HT-29 (cell line): Measurements from ENCODE around the gene CLEC18C. TPM values are rescaled to one million over a fixed set of nuclear protein-coding genes. Genes with fewer than 3 reads are reported as not detected.
"Not testable (repeated sequence)": the region's sequence is repeated elsewhere in the genome, so short reads cannot be mapped to it uniquely, and the experiment has no call there.

Experiments
- DNase-seq: peaks from one replicate; pipeline ENCODE4 v3.0.0-alpha.2; 2015; ENCODE audit warnings: low spot score
- total RNA-seq: library from RNA; depleted of rRNA; stranded (reverse); fragments of >200 nt; shearing (Covaris generic); gene quantifications from 2 replicates; pipeline ENCODE4 v1.2.3, GENCODE V29; 2014

The CLEC18C gene
- total RNA-seq, 1 experiment from 2014 or later, result 0.33 TPM

- DNase-seq, result no peak
These were observed 13.9 kb upstream of the CLEC18C start for GRCh38 chr16:70159355-70160348.

GRCh38 chr16:70160388-70160787 is 13.2 kb upstream of the CLEC18C start:
- DNase-seq, result no peak

- DNase-seq, result no peak
These were observed 12.8 kb upstream of the CLEC18C start for GRCh38 chr16:70160821-70161220.

GRCh38 chr16:70161350-70161749 is 12.2 kb upstream of the CLEC18C start:
- no peak for DNase-seq

GRCh38 chr16:70162041-70162451 is 11.5 kb upstream of the CLEC18C start:
- peak; percentile 80 for DNase-seq

GRCh38 chr16:70163596-70163995 is 10.0 kb upstream of the CLEC18C start:
- no peak for DNase-seq

- DNase-seq, result not testable (repeated sequence)
These were observed 6.9 kb upstream of the CLEC18C start for GRCh38 chr16:70166688-70167087.

GRCh38 chr16:70173916-70174315 is 329 bp downstream of the CLEC18C start:
- DNase-seq, result not testable (repeated sequence)

- DNase-seq, result not testable (repeated sequence)
These were observed 873 bp downstream of the CLEC18C start for GRCh38 chr16:70174387-70174932.

- DNase-seq, result not testable (repeated sequence)
These were observed 14.4 kb downstream of the CLEC18C start for GRCh38 chr16:70187858-70188607.

- not testable (repeated sequence) for DNase-seq
These were observed 15.0 kb downstream of the CLEC18C start for GRCh38 chr16:70188608-70188915.

- DNase-seq, result not testable (repeated sequence)
These were observed 17.0 kb downstream of the CLEC18C start for GRCh38 chr16:70190574-70190973.

GRCh38 chr16:70196683-70197300 is 23.2 kb downstream of the CLEC18C start:
- DNase-seq, result not testable (repeated sequence)

GRCh38 chr16:70197611-70198010 is 24.0 kb downstream of the CLEC18C start:
- not testable (repeated sequence) for DNase-seq

- DNase-seq, result not testable (repeated sequence)
These were observed 24.6 kb downstream of the CLEC18C start for GRCh38 chr16:70198230-70198629.

- DNase-seq, result not testable (repeated sequence)
These were observed 25.1 kb downstream of the CLEC18C start for GRCh38 chr16:70198666-70199065.

- DNase-seq, result not testable (repeated sequence)
These were observed 25.6 kb downstream of the CLEC18C start for GRCh38 chr16:70199170-70199569.

- not testable (repeated sequence) for DNase-seq
These were observed 26.5 kb downstream of the CLEC18C start for GRCh38 chr16:70200063-70200462.

- not testable (repeated sequence) for DNase-seq
These were observed 29.9 kb downstream of the CLEC18C start for GRCh38 chr16:70203508-70203907.

GRCh38 chr16:70204010-70204409 is 30.4 kb downstream of the CLEC18C start:
- DNase-seq, result not testable (repeated sequence)

GRCh38 chr16:70204668-70205405 is 31.2 kb downstream of the CLEC18C start:
- DNase-seq, result not testable (repeated sequence)
